Measurements from ENCODE around the gene SLC7A7. TPM values are rescaled to one million over a fixed set of nuclear protein-coding genes. Genes with fewer than 3 reads are reported as not detected.
"Not testable (repeated sequence)": the region's sequence is repeated elsewhere in the genome, so short reads cannot be mapped to it uniquely, and the experiment has no call there.

Gene SLC7A7
- total RNA-seq, 1 donor from 2014 or later: 2.3 TPM

GRCh38 chr14:22773162-22774010 is 41.8 kb downstream of the SLC7A7 start:
- no peak for DNase-seq (ENCODE audit: low spot score)
- intact Hi-C loops (cut with DNase I): no loop called here

GRCh38 chr14:22772725-22773124 is 42.5 kb downstream of the SLC7A7 start:
- intact Hi-C loops (cut with DNase I): no loop called here
- DNase-seq (ENCODE audit: low spot score): no peak

- intact Hi-C loops (cut with DNase I): no loop called here
- no peak for DNase-seq (ENCODE audit: low spot score)
Observed at GRCh38 chr14:22770481-22771187, 44.6 kb downstream of the SLC7A7 start.

GRCh38 chr14:22769369-22769768 is 45.9 kb downstream of the SLC7A7 start:
- intact Hi-C loops (cut with DNase I): loop anchor here (5.0 kb wide), 2 partner anchors 48 to 182 kb away; partner anchors contain the start of genes DAD1 and SLC7A7
- DNase-seq (ENCODE audit: low spot score): no peak

GRCh38 chr14:22768947-22769346 is 46.3 kb downstream of the SLC7A7 start:
- intact Hi-C loops (cut with DNase I): loop anchor here (5.0 kb wide), 2 partner anchors 48 to 182 kb away; partner anchors contain the start of genes DAD1 and SLC7A7
- DNase-seq (ENCODE audit: low spot score): no peak

- intact Hi-C loops (cut with DNase I): loop anchor here (5.0 kb wide), 2 partner anchors 50 to 180 kb away; partner anchors contain the start of genes DAD1 and SLC7A7
- DNase-seq (ENCODE audit: low spot score): no peak
Observed at GRCh38 chr14:22767323-22767589, 48.0 kb downstream of the SLC7A7 start.

GRCh38 chr14:22766457-22767322 is 48.5 kb downstream of the SLC7A7 start, which contains the start of gene OXA1L:
Gene OXA1L, plus strand, starts transcription at chr14:22766688. Its CDS starts 14 bp downstream, at chr14:22766702.
- intact Hi-C loops (cut with DNase I): loop anchor here (5.0 kb wide), 2 partner anchors 51 to 179 kb away; partner anchors contain the start of genes DAD1 and SLC7A7
- DNase-seq (ENCODE audit: low spot score): peak; percentile 98

GRCh38 chr14:22764382-22764781 is 50.9 kb downstream of the SLC7A7 start:
- intact Hi-C loops (cut with DNase I): no loop called here

GRCh38 chr14:22761734-22762133 is 53.5 kb downstream of the SLC7A7 start:
- intact Hi-C loops (cut with DNase I): no loop called here
- no peak for DNase-seq (ENCODE audit: low spot score)

More at GRCh38 chr14:22764382-22764781, 50.9 kb downstream of the SLC7A7 start:
- DNase-seq (ENCODE audit: low spot score): no peak

GRCh38 chr14:22757972-22758650 is 57.1 kb downstream of the SLC7A7 start:
- DNase-seq (ENCODE audit: low spot score); intact Hi-C loops (cut with DNase I): not testable (repeated sequence)

- no peak for DNase-seq (ENCODE audit: low spot score)
- intact Hi-C loops (cut with DNase I): no loop called here
Observed at GRCh38 chr14:22753586-22753985, 61.6 kb downstream of the SLC7A7 start.

- no peak for DNase-seq (ENCODE audit: low spot score)
Observed at GRCh38 chr14:22752422-22752821, 62.8 kb downstream of the SLC7A7 start.

GRCh38 chr14:22748631-22749068 is 66.6 kb downstream of the SLC7A7 start:
- no peak for DNase-seq (ENCODE audit: low spot score)
- intact Hi-C loops (cut with DNase I): no loop called here

More at GRCh38 chr14:22752422-22752821, 62.8 kb downstream of the SLC7A7 start:
- intact Hi-C loops (cut with DNase I): no loop called here

- intact Hi-C loops (cut with DNase I): no loop called here
- DNase-seq (ENCODE audit: low spot score): no peak
Observed at GRCh38 chr14:22748206-22748605, 67.0 kb downstream of the SLC7A7 start.

GRCh38 chr14:22747769-22748168 is 67.5 kb downstream of the SLC7A7 start:
- intact Hi-C loops (cut with DNase I): no loop called here

GRCh38 chr14:22740020-22740419 is 75.2 kb downstream of the SLC7A7 start:
- intact Hi-C loops (cut with DNase I): no loop called here
- DNase-seq (ENCODE audit: low spot score): no peak

More at GRCh38 chr14:22747769-22748168, 67.5 kb downstream of the SLC7A7 start:
- no peak for DNase-seq (ENCODE audit: low spot score)

GRCh38 chr14:22739423-22739822 is 75.8 kb downstream of the SLC7A7 start:
- intact Hi-C loops (cut with DNase I): no loop called here
- no peak for DNase-seq (ENCODE audit: low spot score)

- intact Hi-C loops (cut with DNase I): no loop called here
Observed at GRCh38 chr14:22737052-22737451, 78.2 kb downstream of the SLC7A7 start.

GRCh38 chr14:22736384-22736783 is 78.9 kb downstream of the SLC7A7 start:
- intact Hi-C loops (cut with DNase I); DNase-seq (ENCODE audit: low spot score): not testable (repeated sequence)

More at GRCh38 chr14:22737052-22737451, 78.2 kb downstream of the SLC7A7 start:
- no peak for DNase-seq (ENCODE audit: low spot score)

Data from cardiac septum (tissue), 1 donor.